HepG2 (cell line): ENCODE measurements around the gene CARS2. TPM values are rescaled to one million over a fixed set of nuclear protein-coding genes. Genes with fewer than 3 reads are reported as not detected.

ENCODE experiments used
- BATF2 ChIP-seq: sonication (generic); formaldehyde crosslinking; IDR thresholded peaks from 2 replicates; pipeline ENCODE4 v1.8.0; 2022; ENCODE audit warnings: mild to moderate bottlenecking, missing genetic modification reagents, moderate library complexity
- FOXO1 ChIP-seq: sonication (generic); formaldehyde crosslinking; IDR thresholded peaks from 2 replicates; pipeline ENCODE4 v1.4.0; 2020; ENCODE audit warnings: missing genetic modification reagents
- FOXP1 ChIP-seq, 2 experiments: fragments of 450-650 bp in 1 of 2; IDR thresholded peaks; 2 replicates each; pipeline ENCODE4 v1.6.1; 2017 to 2018; ENCODE audit warnings: antibody characterized with exemption in 1 of 2
- GABPB1 ChIP-seq: IDR thresholded peaks from 2 replicates; pipeline ENCODE4 v1.6.1; 2016; ENCODE audit warnings: mild to moderate bottlenecking, missing genetic modification reagents, moderate library complexity, missing compliant biosample characterization
- HOMEZ ChIP-seq: IDR thresholded peaks from 2 replicates; pipeline ENCODE4 v1.6.1; 2016; ENCODE audit warnings: low read depth
- ISX ChIP-seq: sonication (generic); formaldehyde crosslinking; conservative IDR thresholded peaks from 2 replicates; pipeline ENCODE4 v1.5.0; 2020; ENCODE audit warnings: missing genetic modification reagents
- KDM6A ChIP-seq: IDR thresholded peaks from 2 replicates; pipeline ENCODE4 v1.6.1; 2016; ENCODE audit warnings: low read depth
- KMT2B ChIP-seq: IDR thresholded peaks from 2 replicates; pipeline ENCODE4 v1.6.1; 2016; ENCODE audit warnings: missing genetic modification reagents, missing compliant biosample characterization
- MTA3 ChIP-seq: sonication (generic); formaldehyde crosslinking; IDR thresholded peaks from 2 replicates; pipeline ENCODE4 v1.4.0; 2020; ENCODE audit warnings: missing genetic modification reagents
- MYC ChIP-seq: sonication (generic); formaldehyde crosslinking; IDR thresholded peaks from 2 replicates; pipeline ENCODE4 v1.9.0; 2021; ENCODE audit warnings: missing genetic modification reagents, borderline replicate concordance
- NFE2L2 ChIP-seq: fragments of 150-350 bp; IDR thresholded peaks from 2 replicates; pipeline ENCODE4 v1.6.1; 2014; ENCODE audit warnings: low read length
- NR2F1 ChIP-seq, 2 experiments: fragments of 450-650 bp in 1 of 2; formaldehyde crosslinking in 1 of 2; IDR thresholded peaks; 2 replicates each; pipeline versions ENCODE4 v1.5.0 to v1.6.1; 2016 to 2020; ENCODE audit warnings: mild to moderate bottlenecking in 1 of 2, missing compliant biosample characterization in 1 of 2, missing genetic modification reagents in 1 of 2, moderate library complexity in 1 of 2
- PBX2 ChIP-seq: IDR thresholded peaks from 2 replicates; pipeline ENCODE4 v1.6.1; 2016; ENCODE audit warnings: control low read depth
- PCBP2 ChIP-seq: fragments of 200-400 bp; formaldehyde crosslinking; optimal IDR thresholded peaks from 2 replicates; pipeline ENCODE3; 2018; ENCODE audit warnings: low read length, low read depth; ENCODE audit not compliant: poor library complexity, severe bottlenecking
- PHB2 ChIP-seq: fragments of 450-650 bp; IDR thresholded peaks from 2 replicates; pipeline ENCODE4 v1.6.1; 2018; ENCODE audit not compliant: partially characterized antibody
- PLRG1 ChIP-seq: fragments of 450-650 bp; conservative IDR thresholded peaks from 2 replicates; pipeline ENCODE4 v1.6.1; 2016
- RXRA ChIP-seq: sonication (generic); formaldehyde crosslinking; IDR thresholded peaks from 2 replicates; pipeline ENCODE4 v1.5.1; 2020; ENCODE audit warnings: missing genetic modification reagents
- SIN3B ChIP-seq: fragments of 150-350 bp; IDR thresholded peaks from 2 replicates; pipeline ENCODE4 v1.6.1; 2014; ENCODE audit warnings: low read length
- SRF ChIP-seq: IDR thresholded peaks from 2 replicates; pipeline ENCODE4 v1.6.1; 2011; ENCODE audit warnings: mild to moderate bottlenecking, low read depth, low read length, moderate library complexity
- TBX2 ChIP-seq: sonication (generic); formaldehyde crosslinking; IDR thresholded peaks from 2 replicates; pipeline ENCODE4 v1.5.0; 2020; ENCODE audit warnings: missing genetic modification reagents, mild to moderate bottlenecking, borderline replicate concordance
- THRA ChIP-seq: sonication (generic); formaldehyde crosslinking; IDR thresholded peaks from 2 replicates; pipeline ENCODE4 v1.4.0; 2020; ENCODE audit warnings: missing genetic modification reagents, borderline replicate concordance
- TSC22D2 ChIP-seq: sonication (generic); formaldehyde crosslinking; IDR thresholded peaks from 2 replicates; pipeline ENCODE4 v1.5.1; 2020; ENCODE audit warnings: missing genetic modification reagents, mild to moderate bottlenecking, borderline replicate concordance
- ZNF333 ChIP-seq: sonication (generic); formaldehyde crosslinking; IDR thresholded peaks from 2 replicates; pipeline ENCODE4 v1.4.0; 2020; ENCODE audit warnings: mild to moderate bottlenecking, missing genetic modification reagents, borderline replicate concordance
- ZNF530 ChIP-seq: sonication (generic); formaldehyde crosslinking; IDR thresholded peaks from 2 replicates; pipeline ENCODE4 v1.5.0; 2020; ENCODE audit warnings: low read depth, mild to moderate bottlenecking, missing genetic modification reagents
- ZNF569 ChIP-seq: sonication (generic); formaldehyde crosslinking; IDR thresholded peaks from 2 replicates; pipeline ENCODE4 v1.5.0; 2020; ENCODE audit warnings: mild to moderate bottlenecking, missing genetic modification reagents, moderate library complexity, borderline replicate concordance
- ZNF619 ChIP-seq: sonication (generic); formaldehyde crosslinking; IDR thresholded peaks from 2 replicates; pipeline ENCODE4 v1.4.0; 2020; ENCODE audit warnings: mild to moderate bottlenecking, missing genetic modification reagents
- ZNF782 ChIP-seq: sonication (generic); formaldehyde crosslinking; IDR thresholded peaks from 2 replicates; pipeline ENCODE4 v1.4.0; 2020; ENCODE audit warnings: missing genetic modification reagents, mild to moderate bottlenecking, borderline replicate concordance
- ZNF83 ChIP-seq: sonication (generic); formaldehyde crosslinking; IDR thresholded peaks from 2 replicates; pipeline ENCODE4 v1.4.0; 2020; ENCODE audit warnings: missing genetic modification reagents, mild to moderate bottlenecking, borderline replicate concordance
- polyA plus RNA-seq, 8 experiments: library from polyadenylated mRNA; depleted of rRNA in 3 of 8; stranded (reverse) in 7 of 8; unstranded in 1 of 8; fragments of >200 nt; fragmentation: Illumina TruSeq in 4 of 8; extraction: Trizol in 4 of 8; gene quantifications; 2 replicates each; pipeline versions ENCODE4 v1.2.1 to v1.2.3, GENCODE V29; 2011 to 2016; ENCODE audit warnings: low read depth in 4 of 8, missing spikeins in 1 of 8, mixed read lengths in 1 of 8; ENCODE audit not compliant: insufficient read depth in 1 of 8
- total RNA-seq, 5 experiments: library from RNA; depleted of rRNA; stranded (reverse); fragments of >200 nt; fragmentation: Illumina TruSeq; extraction: Trizol; gene quantifications; 2 replicates each; pipeline ENCODE4 v1.2.3, GENCODE V29; 2016; ENCODE audit warnings: low read depth in 1 of 5

CARS2 gene
- total and polyA plus RNA-seq, 2 of the 13 experiments (the other 11 are each of a cell fraction or from before 2014, with no cell fraction given): 41.1 to 59.3 TPM

- TF ChIP-seq BATF2 (CRISPR knock-in tag) (peak; percentile 33; the same call in 1 of the 2 replicates), KDM6A (CRISPR knock-in tag) (no peak), RXRA (CRISPR knock-in tag) (0 out of 2 replicates have a peak, but pooled peaks have one; percentile 16), MYC (0 out of 2 replicates have a peak, but pooled peaks have one; percentile 45), ZNF782 (CRISPR knock-in tag) (0 out of 2 replicates have a peak, but pooled peaks have one; percentile 35), ISX (0 out of 2 replicates have a peak, but pooled peaks have one; percentile 60), PLRG1 (no peak), NFE2L2 (no peak), PCBP2 (no peak), FOXO1 (CRISPR knock-in tag) (no peak), FOXP1 (IDR thresholded peaks at IDR 0.05) (no peak), FOXP1 (CRISPR knock-in tag; IDR thresholded peaks at IDR 0.05) (no peak), HOMEZ (CRISPR knock-in tag) (no peak), TBX2 (CRISPR knock-in tag) (peak; percentile 21; the same call in 1 of the 2 replicates), MTA3 (CRISPR knock-in tag) (no peak), NR2F1 (CRISPR knock-in tag; IDR thresholded peaks at IDR 0.05) (no peak), SIN3B (peak; percentile 61; the same call in 1 of the 2 replicates), TSC22D2 (CRISPR knock-in tag) (no peak), PHB2 (no peak), THRA (no peak; the same call in 1 of the 2 replicates), ZNF83 (CRISPR knock-in tag) (no peak), ZNF619 (CRISPR knock-in tag) (no peak), KMT2B (no peak), ZNF333 (no peak), ZNF569 (no peak), GABPB1 (CRISPR knock-in tag) (no peak), PBX2 (CRISPR knock-in tag) (no peak; the same call in 1 of the 2 replicates), ZNF530 (CRISPR knock-in tag) (no peak), SRF (no peak)
These were observed 9.0 kb upstream of the CARS2 start (continued) for GRCh38 chr13:110714797-110715394.
